Fibroblast of lung (primary cell): ENCODE results near the gene IMP4. TPM values are rescaled to one million over a fixed set of nuclear protein-coding genes. Genes with fewer than 3 reads are reported as not detected.
A peak's percentile ranks its signal among the peaks of the same experiment; 100 is the strongest.

Source experiments
- DNase-seq, 2 donors: peaks; one replicate each; pipeline versions ENCODE4 v3.0.0 to v3.0.0-alpha.2; 2010; ENCODE audit warnings: low read depth in 2 of 2
- H2AFZ ChIP-seq: 2 replicates; pipeline ENCODE4 v1.5.1; 2012; ENCODE audit warnings: low read length, control low read depth, inconsistent platforms
- H3K27ac ChIP-seq: 2 replicates; pipeline ENCODE4 v1.5.1; 2011; ENCODE audit warnings: low read length, control low read depth; ENCODE audit not compliant: insufficient read depth
- H3K27me3 ChIP-seq: 2 replicates; pipeline ENCODE4 v1.5.1; 2011; ENCODE audit warnings: mild to moderate bottlenecking, low read length; ENCODE audit not compliant: control insufficient read depth, insufficient read depth
- H3K36me3 ChIP-seq: 2 replicates; pipeline ENCODE4 v1.5.1; 2011; ENCODE audit warnings: low read length; ENCODE audit not compliant: control insufficient read depth, insufficient read depth
- H3K4me1 ChIP-seq: 2 replicates; pipeline ENCODE4 v1.5.1; 2011; ENCODE audit warnings: low read length; ENCODE audit not compliant: control insufficient read depth, insufficient read depth; ENCODE audit errors: extremely low read depth
- H3K4me2 ChIP-seq: 2 replicates; pipeline ENCODE4 v1.5.1; 2011; ENCODE audit warnings: low read length, control low read depth; ENCODE audit not compliant: insufficient read depth; ENCODE audit errors: extremely low read depth
- H3K4me3 ChIP-seq, 4 experiments: fragments of 200-600 bp in 1 of 4; sonication (generic) in 1 of 4; replicated peaks in 1 of 4; 2 replicates each; pipeline ENCODE4 v1.5.1; 2011 to 2016; ENCODE audit warnings: low read length in 4 of 4, low read depth in 3 of 4, mild to moderate bottlenecking in 3 of 4, control low read depth in 2 of 4, inconsistent platforms in 1 of 4, mixed read lengths in 1 of 4; ENCODE audit not compliant: insufficient read depth in 1 of 4; ENCODE audit errors: control extremely low read depth in 1 of 4
- H3K79me2 ChIP-seq: 2 replicates; pipeline ENCODE4 v1.5.1; 2012; ENCODE audit warnings: mild to moderate bottlenecking, low read length, inconsistent platforms; ENCODE audit not compliant: control insufficient read depth, insufficient read depth
- H3K9ac ChIP-seq: 2 replicates; pipeline ENCODE4 v1.5.1; 2011; ENCODE audit warnings: mild to moderate bottlenecking, low read length, control low read depth; ENCODE audit not compliant: insufficient read depth
- H3K9me3 ChIP-seq: 2 replicates; pipeline ENCODE4 v1.5.1; 2012; ENCODE audit warnings: low read depth, low read length; ENCODE audit not compliant: control insufficient read depth, insufficient read depth
- H4K20me1 ChIP-seq: 2 replicates; pipeline ENCODE4 v1.5.1; 2011; ENCODE audit warnings: low read length; ENCODE audit not compliant: control insufficient read depth, insufficient read depth; ENCODE audit errors: extremely low read depth
- CTCF ChIP-seq, 2 donors: IDR thresholded peaks in 1 of 2; conservative IDR thresholded peaks in 1 of 2; 1 replicate in 1 of 2; 2 replicates in 1 of 2; pipeline ENCODE4 v1.5.1; 2011 to 2012; ENCODE audit warnings: low read length in 2 of 2, control low read depth in 1 of 2, inconsistent platforms in 1 of 2, low read depth in 1 of 2, mild to moderate bottlenecking in 1 of 2
- EZH2 ChIP-seq: IDR thresholded peaks from 2 replicates; pipeline ENCODE4 v1.5.1; 2012; ENCODE audit warnings: low read length, control low read depth, mild to moderate bottlenecking; ENCODE audit errors: missing control alignments
- polyA plus RNA-seq, 2 donors: library from polyadenylated mRNA; depleted of rRNA in 1 of 2; stranded (reverse) in 1 of 2; unstranded in 1 of 2; fragments of >200 nt; gene quantifications; 2 replicates each; pipeline ENCODE4 v1.2.1, GENCODE V29; 2011 to 2012; ENCODE audit warnings: missing spikeins in 1 of 2
- total RNA-seq: library from RNA; depleted of rRNA; stranded (reverse); fragments of >200 nt; gene quantifications from 2 replicates; pipeline ENCODE4 v1.2.1, GENCODE V29; 2014

IMP4 gene
- total and polyA plus RNA-seq, 2 donors (not counting 1 experiment from before 2014, with no cell fraction given), result 46.3 to 58.0 TPM

- Histone ChIP-seq H3K27ac (no peak overlapping the region), H3K4me3 (no peak overlapping the region), H3K36me3 (no peaks in the 10 kb centered on the region), H3K9me3 (no peaks in the 10 kb centered on the region), H3K4me2 (no peak overlapping the region), H3K4me1 (no peaks in the 10 kb centered on the region), H3K9ac (no peak overlapping the region), H2AFZ (no peak overlapping the region), H4K20me1 (no peaks in the 10 kb centered on the region), H3K27me3 (peaks cover 1% of the 10 kb centered on the region), H3K79me2 (no peaks in the 10 kb centered on the region)
- no peak for TF ChIP-seq CTCF (conservative IDR thresholded peaks at IDR 0.05 in 1 of 2, IDR thresholded peaks at IDR 0.05 in 1 of 2; ENCODE audit: low read depth in 1 of 2, low read length in 2 of 2)
- TF ChIP-seq EZH2, result no peak
- no peak for DNase-seq
Observed at GRCh38 chr2:130335226-130335625, 7.5 kb upstream of the IMP4 start.

- Histone ChIP-seq H3K27me3 (no peaks in the 10 kb centered on the region), H3K79me2 (no peaks in the 10 kb centered on the region), H3K4me2 (no peak overlapping the region), H3K9me3 (no peaks in the 10 kb centered on the region), H3K4me1 (no peaks in the 10 kb centered on the region), H2AFZ (no peak overlapping the region), H3K9ac (no peak overlapping the region), H3K27ac (no peak overlapping the region), H3K4me3 (peak overlapping the region in 1 of 4 experiments; percentile 17), H3K36me3 (no peaks in the 10 kb centered on the region), H4K20me1 (no peaks in the 10 kb centered on the region)
- TF ChIP-seq EZH2 (no peak), CTCF (conservative IDR thresholded peaks at IDR 0.05 in 1 of 2, IDR thresholded peaks at IDR 0.05 in 1 of 2; ENCODE audit: low read depth in 1 of 2, low read length in 2 of 2) (no peak)
- no peak for DNase-seq
Observed at GRCh38 chr2:130336150-130336876, 6.4 kb upstream of the IMP4 start.

DNA sequence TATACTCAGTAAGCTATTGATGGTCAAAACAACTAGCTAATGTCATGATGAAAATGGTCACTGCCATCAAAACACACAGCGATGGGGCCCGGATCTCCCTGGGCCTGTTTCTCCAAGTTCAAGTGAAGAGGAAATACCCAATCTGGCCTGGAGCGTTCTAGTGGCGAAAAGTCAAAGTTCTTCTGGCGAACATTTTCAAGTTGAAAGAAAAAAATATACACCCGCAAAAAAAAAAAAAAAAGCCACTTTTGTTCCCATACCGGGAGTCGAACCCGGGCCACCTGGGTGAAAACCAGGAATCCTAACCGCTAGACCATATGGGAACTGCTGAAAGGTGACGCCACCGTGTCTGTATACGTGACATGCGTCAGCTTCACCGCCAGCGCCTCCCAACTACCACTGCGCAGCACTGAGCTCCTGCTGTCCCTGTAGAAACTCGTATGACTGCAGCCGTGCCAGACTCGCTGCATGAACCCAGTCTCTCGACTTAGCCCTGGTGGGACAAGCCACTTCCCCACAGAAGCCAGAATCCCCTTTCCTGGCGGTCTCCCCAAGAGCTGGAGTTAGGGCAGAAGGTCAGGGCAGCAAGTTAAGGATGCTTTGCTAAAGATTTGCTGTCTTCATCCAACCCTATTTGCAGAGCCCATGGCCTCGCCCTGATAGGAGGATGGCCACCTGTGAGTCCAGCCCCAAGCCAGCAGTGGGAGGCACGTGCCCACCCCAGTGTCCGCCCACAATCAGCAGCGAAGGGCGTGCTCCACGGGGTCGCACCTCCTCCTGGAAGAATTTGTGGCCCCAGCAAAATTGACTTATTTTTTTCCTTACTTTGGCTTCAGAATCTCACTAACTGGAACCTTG is 5.6 kb upstream of the IMP4 start:
- Histone ChIP-seq H2AFZ (peak overlapping the region; percentile 5), H3K4me3 (peak overlapping the region in 2 of 4 experiments; percentile 32 to 68), H3K9ac (no peak overlapping the region), H4K20me1 (no peaks in the 10 kb centered on the region), H3K4me1 (no peaks in the 10 kb centered on the region), H3K4me2 (peak overlapping the region; percentile 39), H3K79me2 (no peaks in the 10 kb centered on the region), H3K27ac (no peak overlapping the region), H3K9me3 (no peaks in the 10 kb centered on the region), H3K27me3 (no peaks in the 10 kb centered on the region), H3K36me3 (no peaks in the 10 kb centered on the region)
- DNase-seq, result peak; percentile 68 to 87
- TF ChIP-seq CTCF (conservative IDR thresholded peaks at IDR 0.05 in 1 of 2, IDR thresholded peaks at IDR 0.05 in 1 of 2; ENCODE audit: low read depth in 1 of 2, low read length in 2 of 2) (no peak), EZH2 (no peak)
